ENCODE results near the gene TSHZ3. TPM values are rescaled to one million over a fixed set of nuclear protein-coding genes. Genes with fewer than 3 reads are reported as not detected.

TSHZ3 gene
- total RNA-seq, result 3.5 and 4.3 TPM in 2 replicates

GRCh38 chr19:31349160-31349881 lies at the start of gene TSHZ3:
TSS of gene TSHZ3 (minus strand) at chr19:31349436. CDS start at chr19:31349219, 217 bp downstream.

